Cardiac muscle cell (in vitro differentiated cells and primary cell): ENCODE data around the gene TUBA4B. TPM values are rescaled to one million over a fixed set of nuclear protein-coding genes. Genes with fewer than 3 reads are reported as not detected.

Experiments used
- DNase-seq, 2 donors: peaks; one replicate each; pipeline versions ENCODE4 v3.0.0 to v3.0.0-alpha.2; 2010 to 2017; ENCODE audit warnings: low read depth in 1 of 2, low spot score in 1 of 2
- H3K27ac ChIP-seq: fragments of 200-600 bp; sonication (generic); 2 replicates; pipeline ENCODE4 v1.5.1; 2016
- H3K27me3 ChIP-seq: fragments of 200-600 bp; sonication (generic); 2 replicates; pipeline ENCODE4 v1.6.0; 2016; ENCODE audit warnings: control low read depth
- H3K36me3 ChIP-seq: fragments of 200-600 bp; sonication (generic); 2 replicates; pipeline ENCODE4 v1.5.1; 2016; ENCODE audit warnings: control low read depth
- H3K4me1 ChIP-seq: fragments of 200-600 bp; sonication (generic); 2 replicates; pipeline ENCODE4 v1.8.1; 2017; ENCODE audit warnings: low read depth, mild to moderate bottlenecking, mixed run types
- H3K4me3 ChIP-seq: fragments of 200-600 bp; sonication (generic); 2 replicates; pipeline ENCODE4 v1.5.1; 2016; ENCODE audit warnings: mild to moderate bottlenecking
- H3K9me3 ChIP-seq: fragments of 200-600 bp; sonication (generic); 2 replicates; pipeline ENCODE4 v1.5.1; 2017; ENCODE audit warnings: low read depth, mild to moderate bottlenecking, control low read depth
- CTCF ChIP-seq: IDR thresholded peaks from 2 replicates; pipeline ENCODE4 v1.5.1; 2012; ENCODE audit warnings: low read depth, mild to moderate bottlenecking, low read length
- polyA plus RNA-seq: library from polyadenylated mRNA; unstranded; fragments of >200 nt; fragmentation: Nextera tagmentation; extraction: Ambion mirVana; gene quantifications from 2 replicates; pipeline ENCODE4 v1.2.1, GENCODE V29; 2016
- total RNA-seq: library from RNA; depleted of rRNA; stranded (reverse); fragments of >200 nt; gene quantifications from 2 replicates; pipeline ENCODE4 v1.2.3, GENCODE V29; 2016

Gene TUBA4B
- total and polyA plus RNA-seq, 2 experiments from 2014 or later: not detected

GRCh38 chr2:219281588-219281987, 28.5 kb downstream of the TUBA4B start:
- Histone ChIP-seq H3K4me1 (peaks cover 11% of the 10 kb centered on the region), H3K9me3 (no peaks in the 10 kb centered on the region), H3K27me3 (no peaks in the 10 kb centered on the region), H3K4me3 (no peak overlapping the region), H3K36me3 (peaks cover 20% of the 10 kb centered on the region), H3K27ac (no peak overlapping the region)
- no peak for TF ChIP-seq CTCF
- no peak for DNase-seq

GRCh38 chr2:219282375-219282774, 29.3 kb downstream of the TUBA4B start:
- no peaks in the 10 kb centered on the region for H3K9me3 ChIP-seq
- H3K36me3 ChIP-seq: peaks cover 20% of the 10 kb centered on the region
- peaks cover 11% of the 10 kb centered on the region for H3K4me1 ChIP-seq
- no peak for DNase-seq
- H3K4me3 ChIP-seq: no peak overlapping the region
- no peak overlapping the region for H3K27ac ChIP-seq
- no peaks in the 10 kb centered on the region for H3K27me3 ChIP-seq
- TF ChIP-seq CTCF: no peak

- H3K36me3 ChIP-seq: peaks cover 20% of the 10 kb centered on the region
- H3K9me3 ChIP-seq: no peaks in the 10 kb centered on the region
- DNase-seq: no peak
- no peak overlapping the region for H3K27ac ChIP-seq
- TF ChIP-seq CTCF: no peak
- no peak overlapping the region for H3K4me3 ChIP-seq
- H3K4me1 ChIP-seq: peaks cover 8% of the 10 kb centered on the region
- no peaks in the 10 kb centered on the region for H3K27me3 ChIP-seq
These were observed 30.0 kb downstream of the TUBA4B start for GRCh38 chr2:219282943-219283581.

GRCh38 chr2:219284501-219285372, 31.7 kb downstream of the TUBA4B start:
- Histone ChIP-seq H3K36me3 (peaks cover 20% of the 10 kb centered on the region), H3K27me3 (no peaks in the 10 kb centered on the region), H3K9me3 (no peaks in the 10 kb centered on the region), H3K4me3 (no peak overlapping the region), H3K27ac (no peak overlapping the region), H3K4me1 (no peaks in the 10 kb centered on the region)
- no peak for DNase-seq
- no peak for TF ChIP-seq CTCF

GRCh38 chr2:219285373-219285735, 32.3 kb downstream of the TUBA4B start:
- Histone ChIP-seq H3K9me3 (no peaks in the 10 kb centered on the region), H3K4me3 (no peak overlapping the region), H3K27me3 (no peaks in the 10 kb centered on the region), H3K36me3 (peaks cover 20% of the 10 kb centered on the region), H3K4me1 (no peaks in the 10 kb centered on the region), H3K27ac (no peak overlapping the region)
- TF ChIP-seq CTCF: no peak
- DNase-seq: no peak
